DMS153 treated with DMSO at 0.1 percent for 48 hours (cell line): Measurements from ENCODE around the gene SLC38A1.
"Not testable (repeated sequence)": the region's sequence is repeated elsewhere in the genome, so short reads cannot be mapped to it uniquely, and the experiment has no call there.

Experiments
- DNase-seq: peaks from one replicate; lab custom pipeline; 2025; ENCODE audit not compliant: unreplicated experiment; lab: John Stamatoyannopoulos, UW

The SLC38A1 gene

DNA sequence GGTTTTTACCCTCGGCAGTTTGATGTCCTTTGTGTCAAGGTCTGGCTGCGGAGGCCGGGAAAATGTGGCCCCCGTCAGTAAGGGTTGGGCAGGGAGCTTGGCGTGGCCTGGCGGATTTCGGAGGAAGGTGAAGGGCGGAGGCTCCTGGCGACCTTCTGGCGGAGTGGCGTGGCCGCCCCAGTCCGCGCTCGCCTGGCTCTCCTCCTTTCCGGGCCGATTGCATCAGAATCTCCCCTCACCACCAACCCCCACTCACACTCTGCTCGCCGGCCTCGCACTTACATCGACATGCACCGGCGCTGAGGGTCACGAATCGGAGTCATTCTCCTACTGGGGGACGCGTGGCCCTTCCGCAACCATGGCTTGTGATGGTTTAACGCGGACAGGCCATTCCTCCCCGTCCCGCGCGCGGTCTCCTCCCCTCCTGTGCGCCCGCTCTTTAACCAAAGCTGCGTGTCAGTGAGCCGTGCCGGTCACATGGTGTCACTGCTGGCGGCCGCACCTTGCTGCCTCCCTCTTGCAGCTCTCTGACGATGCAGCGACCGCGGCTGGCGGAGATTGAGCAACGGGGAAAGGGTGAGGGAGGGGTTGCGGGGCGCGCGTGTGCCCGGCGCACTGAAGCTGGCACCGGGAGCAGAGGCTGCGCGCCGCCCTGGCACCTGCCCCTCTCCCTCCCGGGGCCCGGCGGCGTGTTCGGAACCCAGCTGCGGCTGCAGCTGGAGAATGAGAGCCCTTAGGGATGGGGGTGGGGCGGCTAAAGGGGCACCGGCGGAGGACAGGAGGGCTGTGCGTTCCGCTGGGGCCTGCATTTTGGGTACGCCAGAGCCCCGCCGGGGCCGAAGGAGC, at the start of gene SLC38A1:
Gene SLC38A1, minus strand, starts transcription at position 461 of the 846 bp plus-strand sequence. CDS start 29,243 bp downstream, outside the sequence.
- DNase-seq: peak; percentile 78

- no peak for DNase-seq
Measured at GRCh38 chr12:46318037-46318436, 49.2 kb upstream of the SLC38A1 start.

DNA sequence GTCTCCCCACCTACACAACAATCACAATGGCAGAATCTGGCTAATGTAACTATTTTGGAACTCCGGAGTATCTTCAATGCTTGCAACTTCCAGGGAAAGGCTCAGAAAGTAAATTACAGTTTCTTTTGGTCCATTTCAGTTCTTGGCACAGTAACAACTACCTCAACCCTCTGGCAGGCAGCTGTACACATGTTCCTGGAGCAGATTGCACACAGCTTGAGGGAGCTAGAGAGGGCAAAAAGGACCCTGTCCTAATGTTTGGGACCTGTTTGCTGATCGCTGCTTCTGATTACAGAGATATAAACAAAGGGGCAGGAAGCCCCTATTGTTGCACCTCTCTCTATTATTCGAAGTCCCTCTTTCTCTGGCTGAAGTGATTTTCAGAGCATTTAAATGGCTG, 35.2 kb upstream of the SLC38A1 start:
- no peak for DNase-seq

DNA sequence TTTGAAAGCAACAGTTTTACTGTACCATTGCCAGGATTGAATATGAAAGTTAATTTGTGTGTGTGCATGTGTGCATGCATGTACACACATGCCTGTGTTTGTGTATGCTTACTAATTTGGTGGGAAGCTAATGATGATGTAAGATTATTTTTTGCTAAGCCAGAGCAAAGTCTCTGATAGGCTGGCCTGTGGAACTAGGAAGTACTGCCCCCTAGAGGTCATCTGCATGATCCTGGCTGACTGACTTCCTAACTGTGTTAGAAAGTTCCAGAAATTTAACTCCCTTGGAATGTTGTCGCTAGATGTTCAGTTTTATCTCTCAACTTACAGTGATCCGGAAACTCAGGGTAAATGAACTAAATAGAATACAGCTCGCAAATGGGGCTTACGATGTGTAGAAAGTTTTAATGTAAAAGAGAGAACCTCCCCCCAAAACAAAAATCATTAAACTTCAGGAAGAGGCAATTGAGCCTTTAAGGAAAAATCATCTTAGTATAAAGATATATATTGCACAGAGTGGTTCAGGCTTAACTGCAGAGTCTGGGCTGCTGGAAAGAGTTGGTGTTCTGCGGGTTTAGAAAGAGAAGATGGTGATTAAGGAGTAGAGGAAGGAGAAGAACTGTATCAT, 34.3 kb upstream of the SLC38A1 start:
- no peak for DNase-seq

DNA sequence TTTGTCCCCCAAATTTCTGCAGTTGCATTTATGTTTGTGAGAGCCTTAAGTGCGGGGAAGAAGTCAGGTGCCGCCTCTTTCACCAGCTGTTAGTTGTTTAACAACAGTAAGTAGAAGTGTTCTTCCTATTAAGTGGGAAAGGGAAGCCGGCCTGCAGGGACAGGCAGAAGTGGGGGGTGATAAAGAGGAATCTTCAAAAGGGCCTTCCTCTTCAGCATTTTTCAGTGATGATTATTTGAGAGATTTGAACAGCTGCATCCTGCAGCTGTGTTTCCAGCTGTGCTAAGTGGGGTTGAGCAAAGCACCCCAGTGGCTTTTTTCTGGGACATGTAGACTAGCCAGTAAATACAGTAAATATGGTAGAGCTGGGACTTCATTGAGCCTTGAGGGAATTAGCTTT, 32.1 kb upstream of the SLC38A1 start:
- no peak for DNase-seq

- peak; percentile 12 for DNase-seq
Measured at GRCh38 chr12:46299851-46300250, 31.0 kb upstream of the SLC38A1 start.

- DNase-seq: no peak
Measured at GRCh38 chr12:46298261-46298660, 29.4 kb upstream of the SLC38A1 start.

DNA sequence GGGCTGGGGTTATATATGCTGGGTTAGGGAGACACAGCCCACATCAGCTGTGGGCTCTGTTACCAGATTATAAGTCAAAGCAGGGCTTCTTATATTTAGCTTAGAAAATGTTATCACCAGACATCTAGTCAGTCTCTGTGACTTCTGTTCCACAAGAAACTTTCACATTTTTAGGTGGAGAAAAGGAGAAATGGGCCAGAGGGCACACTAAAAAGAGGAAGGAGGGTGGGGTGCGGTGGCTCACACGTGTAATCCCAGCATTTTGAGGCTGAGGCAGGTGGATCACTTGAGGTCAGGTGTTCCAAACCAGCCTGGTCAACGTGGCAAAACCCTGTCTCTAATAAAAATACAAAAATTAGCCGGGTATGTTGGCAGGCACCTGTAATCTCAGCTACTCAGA, 28.0 kb upstream of the SLC38A1 start:
- DNase-seq: no peak

DNA sequence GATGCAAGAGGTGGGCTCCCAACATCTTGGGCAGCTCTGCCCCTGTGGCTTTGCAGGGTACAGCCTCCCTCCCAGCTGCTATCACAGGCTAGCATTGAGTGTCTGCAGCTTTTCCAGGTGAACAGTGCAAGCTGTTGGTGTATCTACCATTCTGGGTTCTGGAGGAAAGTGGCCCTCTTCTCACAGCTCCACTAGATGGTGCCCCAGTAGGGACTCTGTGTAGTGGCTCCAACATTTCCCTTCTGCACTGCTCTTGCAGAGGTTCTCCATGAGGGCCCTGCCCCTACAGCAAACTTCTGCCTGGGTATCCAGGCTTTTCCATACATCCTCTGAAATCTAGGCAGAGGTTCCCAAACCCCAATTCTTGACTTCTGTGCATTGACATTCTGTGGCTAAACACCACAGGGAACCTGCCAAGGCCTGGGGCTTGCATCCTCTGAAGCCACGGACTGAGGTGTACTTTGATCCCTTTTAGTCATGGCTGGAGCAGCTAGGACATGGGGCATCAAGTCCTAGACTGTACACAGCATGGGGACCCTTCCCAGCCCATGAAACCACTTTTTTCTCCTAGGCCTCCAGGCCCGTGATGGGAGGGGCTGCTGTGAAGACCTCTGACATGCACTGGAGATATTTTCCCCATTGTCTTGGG, 24.0 kb upstream of the SLC38A1 start:
- no peak for DNase-seq

DNA sequence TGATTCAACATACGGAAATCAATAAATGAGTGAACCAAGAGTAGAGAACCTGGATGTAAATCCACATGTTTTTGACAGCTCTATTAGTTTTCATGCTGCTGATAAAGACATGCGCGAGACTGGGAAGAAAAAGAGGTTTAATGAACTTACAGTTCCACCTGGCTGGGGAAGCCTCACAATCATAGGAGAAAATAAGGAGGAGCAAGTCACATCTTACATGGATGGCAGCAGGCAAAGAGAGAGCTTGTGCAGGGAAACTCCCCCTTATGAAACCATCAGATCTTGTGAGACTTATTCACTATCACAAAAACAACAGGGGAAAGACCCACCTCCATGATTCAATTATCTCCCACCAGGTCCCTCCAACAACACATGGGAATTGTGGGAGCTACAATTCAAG, 23.1 kb upstream of the SLC38A1 start:
- DNase-seq: not testable (repeated sequence)

DNA sequence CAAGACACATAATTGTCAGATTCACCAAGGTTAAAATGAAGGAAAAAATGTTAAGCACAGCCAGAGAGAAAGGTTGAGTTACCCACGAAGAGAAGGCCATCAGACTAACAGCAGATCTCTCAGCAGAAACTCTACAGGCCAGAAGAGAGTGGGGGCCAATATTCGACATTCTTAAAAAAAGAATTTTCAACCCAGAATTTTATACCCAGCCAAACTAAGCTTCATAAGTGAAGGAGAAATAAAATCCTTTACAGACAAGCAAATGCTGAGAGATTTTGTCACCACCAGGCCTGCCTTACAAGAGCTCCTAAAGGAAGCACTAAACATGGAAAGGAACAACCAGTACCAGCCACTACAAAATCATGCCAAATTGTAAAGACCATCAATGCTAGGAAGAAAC, 16.3 kb upstream of the SLC38A1 start:
- DNase-seq: not testable (repeated sequence)

DNA sequence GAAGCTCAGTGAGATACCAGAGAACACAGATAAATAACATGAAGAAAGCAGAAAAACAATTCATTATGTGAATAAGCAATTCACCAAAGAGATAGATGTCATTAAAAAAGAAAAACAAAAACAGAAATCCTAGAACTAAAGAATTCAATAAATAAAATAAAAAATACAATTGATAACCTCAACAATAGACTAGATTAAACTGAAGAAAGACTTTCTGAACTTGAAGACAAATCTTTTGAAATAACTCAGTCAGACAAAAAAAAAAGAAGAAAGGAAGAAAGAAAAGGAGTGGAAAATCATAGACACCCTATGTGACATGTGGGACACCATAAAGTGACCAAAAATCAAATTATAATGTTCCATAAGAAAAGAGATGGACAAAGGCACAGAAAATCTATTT, 14.0 kb upstream of the SLC38A1 start:
- no peak for DNase-seq

GRCh38 chr12:46276756-46277155, 7.9 kb upstream of the SLC38A1 start:
- no peak for DNase-seq

DNA sequence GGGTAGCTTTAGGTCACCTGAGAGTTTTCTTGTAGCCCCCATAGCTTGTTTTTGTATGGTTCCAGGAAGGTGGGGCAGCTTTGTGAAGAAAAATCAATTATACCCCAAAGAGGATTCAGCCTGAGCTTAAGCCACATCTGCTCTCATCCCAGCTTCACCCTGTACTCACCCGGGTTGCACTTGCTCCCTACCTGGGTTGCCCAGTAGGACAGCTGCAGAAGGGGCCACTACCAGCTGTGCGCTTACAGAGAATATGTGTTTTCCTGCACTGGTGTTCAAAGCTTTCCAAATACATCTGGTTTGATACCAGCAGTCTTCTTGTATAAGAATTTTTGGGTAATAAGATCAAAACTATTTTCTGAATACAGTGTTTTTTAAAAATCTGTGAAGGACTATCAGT, 3.0 kb upstream of the SLC38A1 start:
- DNase-seq: no peak

- DNase-seq: peak; percentile 27
Measured at GRCh38 chr12:46269429-46270241, 792 bp upstream of the SLC38A1 start.

DNA sequence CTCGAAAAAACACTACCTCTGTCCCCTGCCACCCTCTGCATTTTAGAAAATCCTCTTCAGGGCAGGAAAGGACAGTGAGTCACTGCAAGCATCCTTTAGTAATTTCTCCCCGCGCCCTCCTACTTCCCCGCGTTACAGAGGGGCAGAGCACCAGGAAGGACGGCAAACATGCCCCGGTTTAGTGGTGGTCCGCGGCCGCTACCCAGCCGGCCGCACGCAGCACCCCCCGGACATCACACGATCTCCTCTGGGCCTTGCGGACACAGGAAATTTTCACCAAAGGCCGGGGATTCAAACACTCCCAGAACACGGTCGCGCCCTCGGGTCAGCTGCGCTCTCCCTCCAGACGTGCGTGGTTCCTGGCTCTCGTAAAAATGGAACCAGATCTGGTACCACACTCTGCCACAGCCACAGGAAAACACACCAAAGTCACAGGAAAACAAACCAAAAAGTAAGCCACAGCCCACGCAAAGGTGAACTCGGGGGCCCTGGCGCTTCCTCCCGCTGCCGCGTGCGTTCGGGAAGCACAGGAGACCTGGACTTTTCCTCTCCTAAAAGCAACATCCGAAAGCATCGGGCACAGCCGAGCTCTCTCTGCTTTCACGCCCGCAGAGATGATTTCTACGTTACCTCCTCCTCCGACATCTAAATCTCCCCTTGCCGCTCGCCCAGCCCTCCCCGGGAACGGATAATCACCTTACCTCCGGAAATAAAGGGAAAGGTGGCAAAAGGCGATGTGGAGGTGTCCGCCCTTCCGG, 839 bp downstream of the SLC38A1 start:
- peak; percentile 56 for DNase-seq

DNA sequence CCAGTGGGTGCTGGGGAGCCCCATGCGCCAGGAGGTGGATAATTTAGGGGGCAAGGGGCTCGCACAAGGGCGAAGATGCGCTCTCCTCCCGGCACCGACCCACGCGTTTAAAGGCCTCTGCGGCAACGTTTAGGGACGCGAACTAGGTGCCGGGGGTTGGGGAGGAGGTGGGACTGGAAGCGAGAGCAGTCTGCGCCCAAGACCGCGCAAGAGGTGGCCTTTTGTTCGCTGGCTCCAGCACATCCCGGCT, 1.3 kb downstream of the SLC38A1 start:
- DNase-seq: no peak

DNA sequence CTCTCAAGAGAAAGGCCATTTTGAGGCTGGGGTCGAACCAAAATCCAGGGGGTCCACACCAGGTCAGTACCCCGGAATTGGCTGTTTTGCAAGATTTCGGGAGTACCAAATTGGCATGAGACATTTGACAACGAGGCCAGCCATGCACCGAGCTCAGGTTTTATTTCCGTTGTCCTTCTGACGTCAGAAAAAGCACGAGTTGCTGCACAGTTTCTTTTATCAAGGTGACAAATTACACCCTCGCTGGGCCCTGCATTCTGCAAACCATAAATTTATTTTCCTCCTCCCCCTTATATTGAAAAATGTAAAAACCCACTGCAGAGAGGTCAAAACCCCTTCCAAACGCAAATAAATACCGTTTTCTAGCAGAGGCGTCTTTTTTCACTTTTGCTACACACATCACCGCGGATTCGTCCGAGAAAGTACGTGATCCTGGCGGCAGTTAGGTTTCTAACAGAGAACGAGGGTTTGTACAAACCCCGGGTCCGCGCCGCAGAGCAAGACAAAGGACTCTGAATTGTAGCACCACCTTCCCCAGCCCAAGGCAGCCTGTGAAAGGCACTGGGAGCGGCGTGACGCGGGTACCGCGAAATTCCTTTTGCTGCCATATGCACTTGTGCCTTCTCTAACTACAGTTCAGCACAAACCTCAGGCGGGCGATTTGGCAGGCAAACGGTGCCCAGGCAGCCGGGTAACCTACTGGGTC, 1.8 kb downstream of the SLC38A1 start:
- DNase-seq: peak; percentile 36

- DNase-seq: no peak
Measured at GRCh38 chr12:46266382-46266791, 2.5 kb downstream of the SLC38A1 start.

- DNase-seq: no peak
Measured at GRCh38 chr12:46265734-46266133, 3.1 kb downstream of the SLC38A1 start.
